ENCODE results near the gene SLC31A2. TPM values are rescaled to one million over a fixed set of nuclear protein-coding genes. Genes with fewer than 3 reads are reported as not detected.

SLC31A2 gene
- polyA plus RNA-seq, 3 donors, result 82.9 to 247 (median 188) TPM

GRCh38 chr9:113210815-113211214, 60.0 kb downstream of the SLC31A2 start:
- Mint-ChIP-seq H3K27me3 (ENCODE audit: low read depth in 3 of 3) (no peaks in the 10 kb centered on the region), H3K36me3 (peaks cover 56 to 88% of the 10 kb centered on the region in 2 donors), H3K27ac (peak overlapping the region in 6 of 7 donors; percentile 1 to 85 (median 53)), H3K4me1 (peaks cover 43% of the 10 kb centered on the region), H3K4me3 (no peak overlapping the region), H3K9me3 (peaks cover 0 to 2% (median 0%) of the 10 kb centered on the region in 7 donors)
- Histone ChIP-seq H3K4me2 (replicated peaks; ENCODE audit: extremely low read depth, low read length, poor library complexity, severe bottlenecking) (no peak overlapping the region), H2AFZ (ENCODE audit: insufficient read depth, low read depth, low read length, poor library complexity, severe bottlenecking) (no peak overlapping the region), H3K9me3 (replicated peaks in 1 of 2; ENCODE audit: control insufficient read depth in 1 of 2, insufficient read depth in 1 of 2, low read length in 2 of 2) (no peaks in the 10 kb centered on the region), H4K20me1 (ENCODE audit: insufficient read depth, low read length) (peaks cover 76% of the 10 kb centered on the region), H3K4me3 (replicated peaks in 1 of 3; ENCODE audit: low read depth in 2 of 3, low read length in 3 of 3) (no peak overlapping the region), H3K79me2 (ENCODE audit: insufficient read depth, low read length) (peaks cover 83% of the 10 kb centered on the region), H3K27me3 (ENCODE audit: control insufficient read depth in 2 of 2, insufficient read depth in 2 of 2, low read length in 2 of 2) (no peaks in the 10 kb centered on the region), H3K36me3 (replicated peaks in 1 of 2; ENCODE audit: control insufficient read depth in 1 of 2, insufficient read depth in 2 of 2, low read length in 2 of 2) (peaks cover 50 to 81% of the 10 kb centered on the region in 2 donors), H3K9ac (ENCODE audit: insufficient read depth, low read length, poor library complexity, severe bottlenecking) (no peak overlapping the region), H3K27ac (ENCODE audit: low read depth in 1 of 2, low read length in 2 of 2) (peak overlapping the region in 1 of 2 donors; percentile 62), H3K4me1 (ENCODE audit: control insufficient read depth in 1 of 2, insufficient read depth in 2 of 2, low read length in 2 of 2) (peaks cover 17 to 28% of the 10 kb centered on the region in 2 donors)
- intact Hi-C loops (cut with micrococcal nuclease), result no loop called here
- no peak for DNase-seq
- WGBS (ENCODE audit: insufficient coverage), result 94% methylated on average over 7 of the region's 10 CpGs
- TF ChIP-seq CTCF (IDR thresholded peaks at IDR 0.05), result no peak

Other genes starting within 250 kb of the SLC31A2 start
- under 1 TPM in 2 of 3 donors, not detected in 1; 0.14 to 0.29 TPM for gene ZNF883, start 138.8 kb upstream of the SLC31A2 start, polyA plus RNA-seq
- under 1 TPM; 0.07 to 0.38 (median 0.13) TPM for gene ZFP37, start 94.3 kb upstream of the SLC31A2 start, polyA plus RNA-seq
- gene FKBP15, start 70.3 kb downstream of the SLC31A2 start, polyA plus RNA-seq, result 100 to 1,000 TPM in 1 of 3 donors, 10 to 100 TPM in 2; 32.3 to 120 (median 55.7) TPM
- 10 to 100 TPM; 20.4 to 49.0 (median 38.8) TPM for gene SLC31A1, start 70.5 kb downstream of the SLC31A2 start, polyA plus RNA-seq
- 10 to 100 TPM; 17.9 to 87.8 (median 77.8) TPM for gene CDC26, start 124.6 kb downstream of the SLC31A2 start, polyA plus RNA-seq
- 10 to 100 TPM; 13.0 to 23.8 (median 22.1) TPM for gene PRPF4, start 124.7 kb downstream of the SLC31A2 start, polyA plus RNA-seq
- not detected for gene RNF183, start 152.4 kb downstream of the SLC31A2 start, polyA plus RNA-seq
- under 1 TPM in 2 of 3 donors, not detected in 1; 0.05 to 0.11 TPM for gene WDR31, start 189.3 kb downstream of the SLC31A2 start, polyA plus RNA-seq
- gene BSPRY, start 198.5 kb downstream of the SLC31A2 start, polyA plus RNA-seq, result under 1 TPM in 1 of 3 donors, not detected in 2; 0.16 TPM
- 10 to 100 TPM in 1 of 3 donors, 1 to 10 TPM in 2; 8.3 to 12.0 (median 9.2) TPM for gene HDHD3, start 226.0 kb downstream of the SLC31A2 start, polyA plus RNA-seq

Measured in CD14-positive monocyte (primary cell).